Liver (tissue), 3 donors: ENCODE measurements around the gene E2F4.

ENCODE experiments used
- EGR1 ChIP-seq, 2 donors: IDR thresholded peaks; 2 replicates each; pipeline ENCODE4 v1.6.1; 2016 to 2018; ENCODE audit warnings: antibody characterized with exemption in 2 of 2, low read depth in 2 of 2
- RAD21 ChIP-seq, 2 donors: IDR thresholded peaks; 2 replicates each; pipeline ENCODE4 v1.6.1; 2016; ENCODE audit warnings: antibody characterized with exemption in 2 of 2, mild to moderate bottlenecking in 2 of 2
- TAF1 ChIP-seq: conservative IDR thresholded peaks from 2 replicates; pipeline ENCODE4 v1.6.1; 2016; ENCODE audit warnings: antibody characterized with exemption, mild to moderate bottlenecking
- YY1 ChIP-seq: IDR thresholded peaks from 2 replicates; pipeline ENCODE4 v1.6.1; 2016; ENCODE audit warnings: antibody characterized with exemption, mild to moderate bottlenecking
- TF ChIP-seq, protein P1 (sequence below): fragments of 150-350 bp; IDR thresholded peaks from 2 replicates; pipeline ENCODE4 v1.5.1; 2017; ENCODE audit warnings: improper control_type of control experiment, low read depth, low read length; ENCODE audit not compliant: missing input control
- TF ChIP-seq, protein P2 (sequence below): IDR thresholded peaks from 2 replicates; pipeline ENCODE4 v1.6.1; 2016; ENCODE audit warnings: antibody characterized with exemption
- TF ChIP-seq, protein P3 (sequence below): IDR thresholded peaks from 2 replicates; pipeline ENCODE4 v1.6.1; 2016; ENCODE audit warnings: antibody characterized with exemption, mild to moderate bottlenecking
- TF ChIP-seq, protein P4 (sequence below): IDR thresholded peaks from 2 replicates; pipeline ENCODE4 v1.6.1; 2016; ENCODE audit warnings: antibody characterized with exemption
- TF ChIP-seq, protein P5 (sequence below): IDR thresholded peaks from 2 replicates; pipeline ENCODE4 v1.6.1; 2016; ENCODE audit warnings: antibody characterized with exemption
- donor health status: healthy.
- donor health status: healthy.

DNA sequence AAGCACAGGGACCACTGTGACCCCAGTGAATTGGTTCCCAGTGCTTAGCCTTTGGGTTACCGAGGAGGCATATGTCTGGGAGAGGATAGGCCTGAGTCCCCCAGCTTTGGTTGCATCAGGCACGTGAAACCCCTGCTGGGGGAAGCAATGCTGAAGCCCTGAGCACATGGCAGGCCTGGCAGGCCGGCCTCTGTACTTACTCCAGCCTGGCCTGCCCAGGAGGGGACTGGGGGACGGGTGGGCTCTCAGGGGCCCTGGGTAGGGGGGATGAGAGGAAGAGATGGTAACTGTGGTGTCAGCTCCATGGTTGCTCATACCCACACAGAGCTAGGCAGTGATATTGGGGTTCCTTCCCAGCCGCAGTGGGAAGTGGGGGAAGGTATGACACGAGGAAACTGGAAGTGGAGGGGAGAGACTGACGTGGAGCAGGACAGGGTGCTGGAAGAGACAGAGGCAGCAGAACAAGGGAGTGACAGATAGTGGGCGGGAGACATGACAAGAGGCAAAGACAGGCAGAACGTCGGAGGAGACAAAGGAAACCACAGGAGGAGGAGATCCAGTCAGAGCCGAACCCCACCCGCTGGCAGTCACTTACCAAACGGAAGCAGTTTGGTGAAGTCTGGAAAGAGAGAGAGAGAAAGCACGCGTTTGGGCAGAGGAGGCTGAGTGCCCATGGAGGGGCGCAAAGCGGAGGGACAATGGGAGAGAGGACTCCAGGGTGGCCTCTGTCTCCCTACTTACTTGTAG lies 44.0 kb downstream of the E2F4 start:
- TF ChIP-seq, protein P1, sequence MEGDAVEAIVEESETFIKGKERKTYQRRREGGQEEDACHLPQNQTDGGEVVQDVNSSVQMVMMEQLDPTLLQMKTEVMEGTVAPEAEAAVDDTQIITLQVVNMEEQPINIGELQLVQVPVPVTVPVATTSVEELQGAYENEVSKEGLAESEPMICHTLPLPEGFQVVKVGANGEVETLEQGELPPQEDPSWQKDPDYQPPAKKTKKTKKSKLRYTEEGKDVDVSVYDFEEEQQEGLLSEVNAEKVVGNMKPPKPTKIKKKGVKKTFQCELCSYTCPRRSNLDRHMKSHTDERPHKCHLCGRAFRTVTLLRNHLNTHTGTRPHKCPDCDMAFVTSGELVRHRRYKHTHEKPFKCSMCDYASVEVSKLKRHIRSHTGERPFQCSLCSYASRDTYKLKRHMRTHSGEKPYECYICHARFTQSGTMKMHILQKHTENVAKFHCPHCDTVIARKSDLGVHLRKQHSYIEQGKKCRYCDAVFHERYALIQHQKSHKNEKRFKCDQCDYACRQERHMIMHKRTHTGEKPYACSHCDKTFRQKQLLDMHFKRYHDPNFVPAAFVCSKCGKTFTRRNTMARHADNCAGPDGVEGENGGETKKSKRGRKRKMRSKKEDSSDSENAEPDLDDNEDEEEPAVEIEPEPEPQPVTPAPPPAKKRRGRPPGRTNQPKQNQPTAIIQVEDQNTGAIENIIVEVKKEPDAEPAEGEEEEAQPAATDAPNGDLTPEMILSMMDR = no peak
- TF ChIP-seq, protein P2, sequence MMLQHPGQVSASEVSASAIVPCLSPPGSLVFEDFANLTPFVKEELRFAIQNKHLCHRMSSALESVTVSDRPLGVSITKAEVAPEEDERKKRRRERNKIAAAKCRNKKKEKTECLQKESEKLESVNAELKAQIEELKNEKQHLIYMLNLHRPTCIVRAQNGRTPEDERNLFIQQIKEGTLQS = no peak
- TF ChIP-seq RAD21 (IDR thresholded peaks at IDR 0.05) = no peak
- TF ChIP-seq, protein P3, sequence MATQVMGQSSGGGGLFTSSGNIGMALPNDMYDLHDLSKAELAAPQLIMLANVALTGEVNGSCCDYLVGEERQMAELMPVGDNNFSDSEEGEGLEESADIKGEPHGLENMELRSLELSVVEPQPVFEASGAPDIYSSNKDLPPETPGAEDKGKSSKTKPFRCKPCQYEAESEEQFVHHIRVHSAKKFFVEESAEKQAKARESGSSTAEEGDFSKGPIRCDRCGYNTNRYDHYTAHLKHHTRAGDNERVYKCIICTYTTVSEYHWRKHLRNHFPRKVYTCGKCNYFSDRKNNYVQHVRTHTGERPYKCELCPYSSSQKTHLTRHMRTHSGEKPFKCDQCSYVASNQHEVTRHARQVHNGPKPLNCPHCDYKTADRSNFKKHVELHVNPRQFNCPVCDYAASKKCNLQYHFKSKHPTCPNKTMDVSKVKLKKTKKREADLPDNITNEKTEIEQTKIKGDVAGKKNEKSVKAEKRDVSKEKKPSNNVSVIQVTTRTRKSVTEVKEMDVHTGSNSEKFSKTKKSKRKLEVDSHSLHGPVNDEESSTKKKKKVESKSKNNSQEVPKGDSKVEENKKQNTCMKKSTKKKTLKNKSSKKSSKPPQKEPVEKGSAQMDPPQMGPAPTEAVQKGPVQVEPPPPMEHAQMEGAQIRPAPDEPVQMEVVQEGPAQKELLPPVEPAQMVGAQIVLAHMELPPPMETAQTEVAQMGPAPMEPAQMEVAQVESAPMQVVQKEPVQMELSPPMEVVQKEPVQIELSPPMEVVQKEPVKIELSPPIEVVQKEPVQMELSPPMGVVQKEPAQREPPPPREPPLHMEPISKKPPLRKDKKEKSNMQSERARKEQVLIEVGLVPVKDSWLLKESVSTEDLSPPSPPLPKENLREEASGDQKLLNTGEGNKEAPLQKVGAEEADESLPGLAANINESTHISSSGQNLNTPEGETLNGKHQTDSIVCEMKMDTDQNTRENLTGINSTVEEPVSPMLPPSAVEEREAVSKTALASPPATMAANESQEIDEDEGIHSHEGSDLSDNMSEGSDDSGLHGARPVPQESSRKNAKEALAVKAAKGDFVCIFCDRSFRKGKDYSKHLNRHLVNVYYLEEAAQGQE = no peak
- TF ChIP-seq TAF1 = no peak
- no peak for TF ChIP-seq YY1
- no peak for TF ChIP-seq EGR1 (IDR thresholded peaks at IDR 0.05; ENCODE audit: low read depth in 2 of 2)
- TF ChIP-seq, protein P4, sequence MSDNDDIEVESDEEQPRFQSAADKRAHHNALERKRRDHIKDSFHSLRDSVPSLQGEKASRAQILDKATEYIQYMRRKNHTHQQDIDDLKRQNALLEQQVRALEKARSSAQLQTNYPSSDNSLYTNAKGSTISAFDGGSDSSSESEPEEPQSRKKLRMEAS = no peak
- TF ChIP-seq, protein P5, sequence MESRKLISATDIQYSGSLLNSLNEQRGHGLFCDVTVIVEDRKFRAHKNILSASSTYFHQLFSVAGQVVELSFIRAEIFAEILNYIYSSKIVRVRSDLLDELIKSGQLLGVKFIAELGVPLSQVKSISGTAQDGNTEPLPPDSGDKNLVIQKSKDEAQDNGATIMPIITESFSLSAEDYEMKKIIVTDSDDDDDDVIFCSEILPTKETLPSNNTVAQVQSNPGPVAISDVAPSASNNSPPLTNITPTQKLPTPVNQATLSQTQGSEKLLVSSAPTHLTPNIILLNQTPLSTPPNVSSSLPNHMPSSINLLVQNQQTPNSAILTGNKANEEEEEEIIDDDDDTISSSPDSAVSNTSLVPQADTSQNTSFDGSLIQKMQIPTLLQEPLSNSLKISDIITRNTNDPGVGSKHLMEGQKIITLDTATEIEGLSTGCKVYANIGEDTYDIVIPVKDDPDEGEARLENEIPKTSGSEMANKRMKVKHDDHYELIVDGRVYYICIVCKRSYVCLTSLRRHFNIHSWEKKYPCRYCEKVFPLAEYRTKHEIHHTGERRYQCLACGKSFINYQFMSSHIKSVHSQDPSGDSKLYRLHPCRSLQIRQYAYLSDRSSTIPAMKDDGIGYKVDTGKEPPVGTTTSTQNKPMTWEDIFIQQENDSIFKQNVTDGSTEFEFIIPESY = no peak
